Testis (tissue), 2 donors: ENCODE data around the gene MRPL34.

Experiments used
- CTCF ChIP-seq, 3 experiments: fragments of 450-650 bp in 2 of 3; fragments of 200-600 bp in 1 of 3; sonication (generic) in 1 of 3; IDR thresholded peaks; one replicate each; pipeline ENCODE4 v1.5.1; 2016 to 2019; ENCODE audit warnings: antibody characterized with exemption in 3 of 3, mild to moderate bottlenecking in 2 of 3, moderate library complexity in 1 of 3
- POLR2A ChIP-seq: fragments of 450-650 bp; IDR thresholded peaks from one replicate; pipeline ENCODE4 v1.6.1; 2017; ENCODE audit warnings: antibody characterized with exemption, mild to moderate bottlenecking, moderate library complexity

DNA sequence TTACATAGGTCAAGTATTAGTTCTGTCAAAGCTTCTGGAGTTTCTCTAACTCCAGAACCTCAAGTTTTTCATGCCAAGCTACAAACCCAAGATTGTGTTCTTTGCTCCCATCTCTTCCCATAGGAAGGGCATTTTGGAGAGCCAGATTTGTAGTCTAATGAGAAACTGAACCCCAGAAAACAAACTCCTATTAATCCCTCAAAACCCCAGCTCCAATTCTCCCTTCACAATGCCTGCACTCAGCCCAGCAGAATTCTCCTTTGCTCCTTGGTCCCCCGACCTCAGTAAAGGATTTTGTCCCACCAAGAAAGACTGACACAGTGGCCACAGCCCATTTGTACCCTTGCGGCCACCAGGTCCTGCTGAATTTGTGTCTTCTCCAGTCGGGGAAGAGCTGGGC is 49.5 kb upstream of the MRPL34 start:
- TF ChIP-seq POLR2A (no peak), CTCF (IDR thresholded peaks at IDR 0.05) (no peak)
